Vein endothelial cell (primary cell): Measurements from ENCODE around the gene OBP2B. TPM values are rescaled to one million over a fixed set of nuclear protein-coding genes. Genes with fewer than 3 reads are reported as not detected.

ENCODE experiments used
- total RNA-seq: library from RNA; depleted of rRNA; stranded (reverse); fragments of >200 nt; gene quantifications from 2 replicates; pipeline ENCODE4 v1.2.3, GENCODE V29; 2012

OBP2B gene, protein sequence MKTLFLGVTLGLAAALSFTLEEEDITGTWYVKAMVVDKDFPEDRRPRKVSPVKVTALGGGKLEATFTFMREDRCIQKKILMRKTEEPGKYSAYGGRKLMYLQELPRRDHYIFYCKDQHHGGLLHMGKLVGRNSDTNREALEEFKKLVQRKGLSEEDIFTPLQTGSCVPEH
- not detected in 2 replicates for total RNA-seq

DNA sequence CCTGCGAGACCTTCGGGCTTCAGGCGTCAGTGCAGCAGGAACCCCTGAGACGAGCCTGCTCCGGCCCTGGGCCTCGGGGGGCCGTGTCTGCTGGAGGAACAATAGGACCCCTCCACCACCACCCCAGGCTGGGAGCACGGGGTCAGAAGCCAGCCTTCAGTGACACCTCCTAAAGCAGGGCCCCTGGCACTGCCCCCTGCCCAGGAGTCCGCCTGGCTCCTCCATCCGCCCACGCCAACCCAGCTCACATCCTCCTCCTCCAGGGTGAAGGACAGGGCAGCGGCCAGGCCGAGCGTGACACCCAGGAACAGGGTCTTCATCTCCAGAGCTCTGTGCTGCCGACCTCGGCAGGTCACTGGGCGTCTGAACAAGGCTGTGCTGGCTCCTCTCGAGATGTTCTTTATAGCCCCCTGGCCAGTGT, at the start of gene OBP2B:
Gene OBP2B, minus strand, starts transcription at position 371 of the 421 bp plus-strand sequence. Its CDS starts 51 bp downstream, at position 320.

DNA sequence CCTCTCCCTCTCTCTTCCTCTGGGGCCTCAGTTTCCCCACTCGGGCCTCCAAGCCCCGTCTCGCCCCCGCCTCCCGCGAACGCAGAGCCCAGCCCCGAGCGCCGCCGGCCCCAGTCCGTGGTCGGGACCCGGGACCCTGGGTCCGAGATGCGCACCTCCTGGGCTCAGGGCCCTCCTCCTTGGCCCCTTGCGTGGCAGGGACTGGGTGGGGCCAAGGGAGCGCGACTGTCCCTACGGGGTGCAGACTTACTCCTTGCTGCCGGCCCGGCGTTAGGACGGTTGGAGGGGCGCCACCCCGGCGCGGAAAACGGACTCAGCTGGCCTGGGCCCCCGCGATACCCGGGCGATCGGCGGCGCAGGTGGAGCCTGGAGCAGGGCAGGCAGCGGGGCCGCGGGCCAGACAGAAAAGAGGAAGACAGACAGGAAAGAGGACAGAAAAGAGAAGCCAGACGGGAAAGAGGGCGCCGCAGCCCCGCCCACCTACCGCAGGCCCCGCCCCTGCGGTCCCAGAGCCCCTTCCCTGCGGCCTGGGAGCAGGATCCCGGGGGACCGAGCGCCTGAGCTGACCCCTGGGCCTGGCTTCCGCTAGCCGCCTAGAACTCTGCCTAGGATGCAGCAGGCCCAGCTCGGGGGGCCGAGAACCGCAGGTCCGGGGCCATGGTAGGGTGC, 45.4 kb downstream of the OBP2B start, which contains the start of gene GBGT1:
Gene GBGT1, minus strand, starts transcription at position 411 of the 669 bp plus-strand sequence. CDS start 1,502 bp downstream, outside the sequence.

Other genes starting within 250 kb of the OBP2B start
- not detected in 2 replicates for gene GFI1B, start 230.6 kb downstream of the OBP2B start, total RNA-seq
- 66.3 TPM in 2 replicates for gene GTF3C5, start 178.3 kb downstream of the OBP2B start, total RNA-seq
- under 0.01 and 0.29 TPM in 2 replicates for gene CEL, start 147.3 kb downstream of the OBP2B start, total RNA-seq
- gene RALGDS, start 88.0 kb downstream of the OBP2B start, total RNA-seq = 61.5 and 67.6 TPM in 2 replicates
- gene GBGT1, start 45.3 kb downstream of the OBP2B start, total RNA-seq = 17.3 and 36.9 TPM in 2 replicates
- gene ABO, start 66.0 kb upstream of the OBP2B start, total RNA-seq = 0.10 TPM in 1 of 2 replicates, not detected in the other
- gene SURF6, start 126.9 kb upstream of the OBP2B start, total RNA-seq = 11.1 and 11.3 TPM in 2 replicates
- 19.6 and 19.9 TPM in 2 replicates for gene MED22, start 138.9 kb upstream of the OBP2B start, total RNA-seq
- 2,150 and 2,505 TPM in 2 replicates for gene RPL7A, start 139.0 kb upstream of the OBP2B start, total RNA-seq
- gene SURF1, start 147.2 kb upstream of the OBP2B start, total RNA-seq = 11.7 and 19.3 TPM in 2 replicates
- gene SURF2, start 147.3 kb upstream of the OBP2B start, total RNA-seq = 10.7 and 12.1 TPM in 2 replicates
- 336 and 365 TPM in 2 replicates for gene SURF4, start 166.8 kb upstream of the OBP2B start, total RNA-seq
- gene STKLD1, start 167.1 kb upstream of the OBP2B start, total RNA-seq = 0.33 and 1.6 TPM in 2 replicates
- 13.4 and 16.0 TPM in 2 replicates for gene REXO4, start 208.8 kb upstream of the OBP2B start, total RNA-seq
- 0.48 and 0.98 TPM in 2 replicates for gene ADAMTS13, start 213.1 kb upstream of the OBP2B start, total RNA-seq